ENCODE data around the gene ZRANB1. TPM values are rescaled to one million over a fixed set of nuclear protein-coding genes. Genes with fewer than 3 reads are reported as not detected.

ZRANB1 gene
- total and polyA plus RNA-seq, 8 donors: 7.0 to 63.7 (median 10.9) TPM

DNA sequence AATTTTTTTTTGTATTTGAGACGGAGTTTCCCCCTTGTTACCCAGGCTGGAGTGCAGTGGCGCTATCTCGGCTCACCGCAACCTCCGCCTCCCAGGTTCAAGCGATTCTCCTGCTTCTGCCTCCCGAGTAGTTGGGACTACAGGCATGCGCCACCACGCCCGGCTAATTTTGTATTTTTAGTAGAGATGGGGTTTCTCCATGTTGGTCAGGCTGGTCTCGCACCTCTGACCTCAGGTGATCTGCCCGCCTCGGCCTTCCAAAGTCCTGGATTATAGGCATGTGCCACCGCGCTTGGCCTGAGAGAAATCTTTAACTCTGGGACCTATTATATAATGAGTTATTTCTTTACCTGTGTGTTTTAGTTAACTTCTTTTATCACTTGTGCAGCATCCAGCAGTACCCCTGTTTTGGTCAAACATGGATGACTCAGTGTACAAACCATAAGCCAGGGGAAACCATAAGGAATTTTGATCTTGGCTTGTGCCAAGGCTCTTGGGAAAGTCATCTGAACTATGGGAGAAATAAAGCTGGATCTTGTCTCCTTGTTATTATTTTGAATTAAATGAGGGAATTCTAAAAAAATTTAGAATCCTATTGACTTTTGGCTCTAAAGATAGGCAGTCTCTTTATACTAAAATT lies 23.6 kb upstream of the ZRANB1 start:
- intact Hi-C loops (cut with DNase I; ENCODE audit: low total_unique reads): no loop called here
- Histone ChIP-seq H3K27me3 (no peaks in the 10 kb centered on the region), H3K36me3 (peaks cover 0 to 9% (median 7%) of the 10 kb centered on the region in 4 donors), H3K9me3 (no peaks in the 10 kb centered on the region), H3K4me1 (peaks cover 18 to 49% (median 37%) of the 10 kb centered on the region in 4 donors), H3K27ac (peak overlapping the region; percentile 82 to 99 (median 98)), H3K4me3 (peak overlapping the region; percentile 76 to 92 (median 80))
- TF ChIP-seq POLR2AphosphoS5 (IDR thresholded peaks at IDR 0.05) (no peak), POLR2A (IDR thresholded peaks at IDR 0.05) (no peak), EP300 (IDR thresholded peaks at IDR 0.05) (no peak)
- TF ChIP-seq, protein P1, sequence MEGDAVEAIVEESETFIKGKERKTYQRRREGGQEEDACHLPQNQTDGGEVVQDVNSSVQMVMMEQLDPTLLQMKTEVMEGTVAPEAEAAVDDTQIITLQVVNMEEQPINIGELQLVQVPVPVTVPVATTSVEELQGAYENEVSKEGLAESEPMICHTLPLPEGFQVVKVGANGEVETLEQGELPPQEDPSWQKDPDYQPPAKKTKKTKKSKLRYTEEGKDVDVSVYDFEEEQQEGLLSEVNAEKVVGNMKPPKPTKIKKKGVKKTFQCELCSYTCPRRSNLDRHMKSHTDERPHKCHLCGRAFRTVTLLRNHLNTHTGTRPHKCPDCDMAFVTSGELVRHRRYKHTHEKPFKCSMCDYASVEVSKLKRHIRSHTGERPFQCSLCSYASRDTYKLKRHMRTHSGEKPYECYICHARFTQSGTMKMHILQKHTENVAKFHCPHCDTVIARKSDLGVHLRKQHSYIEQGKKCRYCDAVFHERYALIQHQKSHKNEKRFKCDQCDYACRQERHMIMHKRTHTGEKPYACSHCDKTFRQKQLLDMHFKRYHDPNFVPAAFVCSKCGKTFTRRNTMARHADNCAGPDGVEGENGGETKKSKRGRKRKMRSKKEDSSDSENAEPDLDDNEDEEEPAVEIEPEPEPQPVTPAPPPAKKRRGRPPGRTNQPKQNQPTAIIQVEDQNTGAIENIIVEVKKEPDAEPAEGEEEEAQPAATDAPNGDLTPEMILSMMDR (IDR thresholded peaks at IDR 0.05): no peak
- 21 to 26% (median 22%) methylated on average over 15 of the region's 15 CpGs for WGBS, 5 donors
- DNase-seq: peak in 1 of 2 donors; percentile 12

DNA sequence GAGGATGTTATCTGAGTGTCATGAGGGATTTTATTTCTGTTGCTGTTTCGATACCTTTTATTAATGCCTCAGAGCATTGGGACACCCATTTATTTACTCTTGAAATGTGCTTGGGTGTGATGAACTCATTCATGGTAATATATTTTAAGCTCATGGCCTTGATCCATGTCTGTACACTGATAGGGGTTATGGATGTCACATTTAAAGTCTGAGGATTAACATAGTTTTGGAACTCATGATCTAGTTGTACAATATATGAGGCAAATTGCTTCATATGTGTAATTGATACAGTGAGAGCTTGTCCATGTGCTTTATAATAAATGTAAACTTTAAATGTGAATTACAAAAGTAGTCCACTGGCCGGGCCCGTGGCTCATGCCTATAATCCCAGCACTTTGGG lies 23.0 kb upstream of the ZRANB1 start:
- Histone ChIP-seq H3K27me3 (no peaks in the 10 kb centered on the region), H3K27ac (peak overlapping the region in 4 of 5 donors; percentile 98 to 99 (median 98)), H3K4me1 (peaks cover 18 to 51% (median 39%) of the 10 kb centered on the region in 4 donors), H3K9me3 (no peaks in the 10 kb centered on the region), H3K36me3 (peaks cover 0 to 10% (median 8%) of the 10 kb centered on the region in 4 donors), H3K4me3 (peak overlapping the region in 3 of 4 donors; percentile 76 to 92 (median 83))
- TF ChIP-seq, protein P1 (IDR thresholded peaks at IDR 0.05): no peak
- TF ChIP-seq POLR2A (IDR thresholded peaks at IDR 0.05): no peak
- no peak for TF ChIP-seq EP300 (IDR thresholded peaks at IDR 0.05)
- TF ChIP-seq POLR2AphosphoS5 (IDR thresholded peaks at IDR 0.05): no peak
- DNase-seq: no peak
- intact Hi-C loops (cut with DNase I; ENCODE audit: low total_unique reads): no loop called here
- WGBS, 5 donors: 76 to 88% (median 85%) methylated on average over 3 of the region's 3 CpGs

DNA sequence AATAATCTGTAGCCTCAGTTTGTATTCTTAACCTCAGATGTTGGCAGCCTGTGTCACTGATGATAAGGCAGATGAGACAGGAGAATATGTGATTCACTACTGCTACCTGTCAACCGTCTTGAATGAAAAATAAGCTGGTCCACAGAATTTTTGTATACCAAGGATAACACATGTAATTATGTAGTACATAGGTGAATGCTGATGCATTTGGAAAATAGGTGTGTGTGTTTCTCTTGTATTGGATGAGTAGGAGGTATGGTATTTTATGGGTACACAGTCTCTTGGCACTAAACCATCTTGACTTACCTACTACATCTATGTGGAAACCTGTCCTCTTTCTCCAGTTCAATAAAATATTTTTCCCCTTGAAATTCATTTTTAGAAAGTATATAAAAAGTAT lies 20.7 kb upstream of the ZRANB1 start:
- H3K4me1 ChIP-seq: peaks cover 18 to 67% (median 53%) of the 10 kb centered on the region in 4 donors
- H3K9me3 ChIP-seq: no peaks in the 10 kb centered on the region
- TF ChIP-seq, protein P1 (IDR thresholded peaks at IDR 0.05): no peak
- no peak for TF ChIP-seq EP300 (IDR thresholded peaks at IDR 0.05)
- TF ChIP-seq POLR2A (IDR thresholded peaks at IDR 0.05): no peak
- TF ChIP-seq POLR2AphosphoS5 (IDR thresholded peaks at IDR 0.05): no peak
- WGBS, 5 donors: 79 to 100% (median 93%) methylated on average over 1 of the region's 1 CpG
- no peak overlapping the region for H3K27ac ChIP-seq
- no peaks in the 10 kb centered on the region for H3K27me3 ChIP-seq
- H3K36me3 ChIP-seq: peaks cover 0 to 10% (median 8%) of the 10 kb centered on the region in 4 donors
- intact Hi-C loops (cut with DNase I; ENCODE audit: low total_unique reads): no loop called here
- no peak overlapping the region for H3K4me3 ChIP-seq
- DNase-seq: no peak

DNA sequence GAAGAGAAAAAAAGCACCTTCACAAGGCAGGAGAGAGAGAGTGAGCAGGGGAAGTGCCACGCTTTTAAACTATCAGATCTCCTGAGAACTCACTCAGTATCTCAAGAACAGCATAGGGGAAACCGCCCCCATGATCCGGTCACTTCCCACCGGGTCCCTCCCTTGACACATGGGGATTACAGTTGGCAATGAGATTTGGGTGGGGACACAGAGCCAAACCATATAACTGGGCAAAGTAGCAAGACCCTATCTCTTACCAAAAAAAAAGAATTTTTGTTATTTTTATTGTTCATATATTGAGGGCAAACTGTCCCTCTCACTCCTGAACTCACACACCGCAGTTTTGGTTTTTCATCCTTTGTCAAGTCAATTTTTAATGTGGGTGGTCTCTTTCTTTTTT lies 18.2 kb upstream of the ZRANB1 start:
- no peak overlapping the region for H3K27ac ChIP-seq
- intact Hi-C loops (cut with DNase I; ENCODE audit: low total_unique reads): no loop called here
- peaks cover 11 to 72% (median 48%) of the 10 kb centered on the region in 4 donors for H3K4me1 ChIP-seq

More for the DNA sequence above, 18.2 kb upstream of the ZRANB1 start:
- H3K9me3 ChIP-seq: no peaks in the 10 kb centered on the region
- no peaks in the 10 kb centered on the region for H3K27me3 ChIP-seq
- H3K4me3 ChIP-seq: no peak overlapping the region
- 95 to 97% (median 95%) methylated on average over 5 of the region's 5 CpGs for WGBS, 5 donors
- peaks cover 0 to 24% (median 12%) of the 10 kb centered on the region in 4 donors for H3K36me3 ChIP-seq
- no peak for DNase-seq
- TF ChIP-seq POLR2A (IDR thresholded peaks at IDR 0.05) (no peak), EP300 (IDR thresholded peaks at IDR 0.05) (no peak), POLR2AphosphoS5 (IDR thresholded peaks at IDR 0.05) (no peak)
- TF ChIP-seq, protein P1 (IDR thresholded peaks at IDR 0.05): no peak
